DND-41 (cell line): ENCODE measurements around the gene IQCK.

Experiments used
- EZH2 ChIP-seq: IDR thresholded peaks from 3 replicates; pipeline ENCODE4 v1.6.1; 2012; ENCODE audit warnings: borderline replicate concordance, low read depth, mild to moderate bottlenecking, moderate library complexity, low read length, inconsistent platforms; ENCODE audit not compliant: severe bottlenecking
- TF ChIP-seq, protein P1 (sequence below): IDR thresholded peaks from 2 replicates; pipeline ENCODE4 v1.5.1; 2012; ENCODE audit warnings: borderline replicate concordance, low read length, moderate library complexity, mild to moderate bottlenecking; ENCODE audit not compliant: poor library complexity, severe bottlenecking; ENCODE audit errors: extremely low read depth

DNA sequence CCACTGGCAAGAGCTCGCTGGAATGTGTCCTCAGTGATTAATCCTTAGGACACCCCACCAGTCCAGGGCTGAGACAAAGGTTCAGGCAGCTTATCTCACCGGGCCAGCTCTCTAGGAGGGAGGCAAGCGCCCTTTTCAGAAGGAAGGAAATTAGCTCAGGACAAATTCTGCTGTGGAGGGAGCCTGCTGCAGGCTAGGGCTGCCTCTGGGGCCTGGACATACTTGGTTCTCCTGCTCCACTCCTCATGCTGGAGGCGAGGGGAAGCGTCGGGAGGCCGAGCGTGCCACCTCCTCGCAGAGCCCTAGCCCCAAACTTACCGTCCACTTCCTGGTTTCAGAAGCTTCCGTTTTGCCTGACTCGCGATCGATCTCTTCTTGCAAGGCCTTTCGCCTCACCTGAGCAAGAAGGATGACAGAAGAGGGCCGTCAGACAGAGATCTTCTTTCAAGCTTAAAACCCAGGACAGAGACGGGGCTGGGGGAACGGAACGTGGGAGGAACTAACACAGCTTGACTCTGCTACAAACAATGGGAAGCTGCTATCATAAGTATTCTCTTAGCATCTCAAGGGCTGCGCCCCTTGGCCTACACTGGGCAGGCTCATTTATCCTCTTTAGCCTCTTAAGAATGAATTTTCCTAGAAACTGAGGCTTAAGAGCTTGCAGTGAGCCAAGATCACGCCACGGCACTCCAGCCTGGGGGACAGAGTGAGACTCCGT, 7.7 kb upstream of the IQCK start:
- no peak for TF ChIP-seq EZH2
- TF ChIP-seq, protein P1, sequence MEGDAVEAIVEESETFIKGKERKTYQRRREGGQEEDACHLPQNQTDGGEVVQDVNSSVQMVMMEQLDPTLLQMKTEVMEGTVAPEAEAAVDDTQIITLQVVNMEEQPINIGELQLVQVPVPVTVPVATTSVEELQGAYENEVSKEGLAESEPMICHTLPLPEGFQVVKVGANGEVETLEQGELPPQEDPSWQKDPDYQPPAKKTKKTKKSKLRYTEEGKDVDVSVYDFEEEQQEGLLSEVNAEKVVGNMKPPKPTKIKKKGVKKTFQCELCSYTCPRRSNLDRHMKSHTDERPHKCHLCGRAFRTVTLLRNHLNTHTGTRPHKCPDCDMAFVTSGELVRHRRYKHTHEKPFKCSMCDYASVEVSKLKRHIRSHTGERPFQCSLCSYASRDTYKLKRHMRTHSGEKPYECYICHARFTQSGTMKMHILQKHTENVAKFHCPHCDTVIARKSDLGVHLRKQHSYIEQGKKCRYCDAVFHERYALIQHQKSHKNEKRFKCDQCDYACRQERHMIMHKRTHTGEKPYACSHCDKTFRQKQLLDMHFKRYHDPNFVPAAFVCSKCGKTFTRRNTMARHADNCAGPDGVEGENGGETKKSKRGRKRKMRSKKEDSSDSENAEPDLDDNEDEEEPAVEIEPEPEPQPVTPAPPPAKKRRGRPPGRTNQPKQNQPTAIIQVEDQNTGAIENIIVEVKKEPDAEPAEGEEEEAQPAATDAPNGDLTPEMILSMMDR = no peak
